ENCODE measurements around the gene OPRL1.

Gene OPRL1

GRCh38 chr20:64042054-64042781 is 37.7 kb upstream of the OPRL1 start:
- DNase-seq (ENCODE audit: low read depth) = no peak

- DNase-seq (ENCODE audit: low read depth) = no peak
Measured at GRCh38 chr20:64043768-64044167, 36.1 kb upstream of the OPRL1 start.

- DNase-seq (ENCODE audit: low read depth) = peak; percentile 51
Measured at GRCh38 chr20:64044484-64045247, 35.2 kb upstream of the OPRL1 start.

- DNase-seq (ENCODE audit: low read depth) = no peak
Measured at GRCh38 chr20:64045346-64046011, 34.4 kb upstream of the OPRL1 start.

GRCh38 chr20:64047046-64047389 is 32.9 kb upstream of the OPRL1 start:
- no peak for DNase-seq (ENCODE audit: low read depth)

DNA sequence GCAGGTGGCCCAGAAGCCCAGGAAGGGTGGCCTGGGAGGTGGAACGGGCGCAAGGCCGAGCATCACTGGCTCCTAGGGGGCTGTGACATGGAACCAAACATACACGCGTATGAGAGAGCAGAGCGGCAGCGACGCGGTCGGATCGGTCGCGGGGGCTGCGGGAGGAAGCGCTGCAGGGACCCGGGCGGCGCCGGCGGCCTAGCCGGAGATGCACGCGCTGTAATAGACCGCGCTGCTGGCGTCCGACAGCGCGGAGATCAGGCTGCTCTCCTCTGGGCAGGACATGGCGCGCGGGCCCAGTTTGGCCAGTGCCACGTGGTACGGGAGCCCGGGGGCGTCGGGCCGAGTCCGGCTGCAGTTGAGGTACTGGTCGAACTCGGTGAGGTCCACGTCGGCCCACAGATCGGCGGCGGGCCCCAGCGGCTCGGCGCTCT is 31.9 kb upstream of the OPRL1 start:
- no peak for DNase-seq (ENCODE audit: low read depth)

DNA sequence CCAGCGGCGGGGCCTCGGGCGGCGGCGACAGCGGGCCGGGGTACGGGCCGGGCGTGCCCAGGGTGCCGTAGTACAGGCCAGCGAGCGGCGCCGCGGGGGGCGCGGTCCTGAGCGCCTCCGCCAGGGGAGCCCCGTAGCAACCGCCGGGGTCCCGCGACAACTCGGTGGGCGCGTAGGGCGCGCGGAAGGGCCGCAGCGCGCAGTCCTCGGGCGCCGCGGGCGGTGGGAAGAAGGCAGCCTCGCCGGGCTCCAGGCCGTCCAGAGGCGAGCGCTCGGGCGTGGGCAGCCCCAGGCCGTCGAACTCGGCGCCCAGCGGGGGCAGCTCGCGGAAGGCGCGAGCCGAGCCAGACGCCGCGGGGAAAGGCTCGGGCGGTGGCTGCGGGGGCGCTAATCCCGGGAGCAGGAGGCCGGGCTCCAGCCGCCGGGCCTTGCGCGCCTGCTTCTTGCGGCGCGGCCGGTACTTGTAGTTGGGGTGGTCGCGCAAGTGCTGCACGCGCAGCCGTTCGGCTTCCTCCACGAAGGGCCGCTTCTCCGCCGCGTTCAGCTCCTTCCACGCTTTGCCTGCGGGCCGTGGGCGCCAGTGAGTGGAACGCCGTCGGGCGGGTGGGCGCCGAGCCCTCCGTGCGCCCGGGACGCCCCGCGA is 31.4 kb upstream of the OPRL1 start:
- DNase-seq (ENCODE audit: low read depth) = no peak

- no peak for DNase-seq (ENCODE audit: low read depth)
Measured at GRCh38 chr20:64049060-64049877, 30.6 kb upstream of the OPRL1 start, which contains the start of gene SOX18. SOX18 (minus strand) TSS chr20:64049639; CDS start chr20:64049516, 123 bp downstream.

- no peak for DNase-seq (ENCODE audit: low read depth)
Measured at GRCh38 chr20:64049878-64050260, 30.0 kb upstream of the OPRL1 start.

GRCh38 chr20:64050261-64051032 is 29.4 kb upstream of the OPRL1 start:
- DNase-seq (ENCODE audit: low read depth) = no peak

DNA sequence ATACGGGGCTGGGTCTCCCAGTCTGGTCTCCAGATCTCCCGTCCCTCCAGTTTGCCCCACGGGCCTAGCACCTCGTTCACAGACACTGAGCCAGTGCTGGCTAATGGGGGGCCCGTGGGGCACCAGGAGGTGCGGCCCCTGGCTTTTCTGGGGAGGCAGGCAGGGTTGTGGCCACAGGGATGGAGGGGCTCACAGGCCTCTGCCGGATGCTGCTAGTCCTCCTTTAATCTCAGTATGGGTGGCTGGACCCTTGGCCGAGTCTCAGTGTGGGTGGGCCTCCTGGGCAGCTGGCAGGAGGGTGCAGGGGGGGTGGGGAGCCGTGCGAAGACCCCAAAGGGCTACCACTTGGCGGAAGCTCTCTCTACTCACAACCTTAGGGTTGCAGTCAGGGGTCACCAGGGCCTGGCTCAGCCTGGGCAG is 28.8 kb upstream of the OPRL1 start:
- DNase-seq (ENCODE audit: low read depth) = no peak

GRCh38 chr20:64051561-64052325 is 28.1 kb upstream of the OPRL1 start:
- DNase-seq (ENCODE audit: low read depth) = no peak

DNA sequence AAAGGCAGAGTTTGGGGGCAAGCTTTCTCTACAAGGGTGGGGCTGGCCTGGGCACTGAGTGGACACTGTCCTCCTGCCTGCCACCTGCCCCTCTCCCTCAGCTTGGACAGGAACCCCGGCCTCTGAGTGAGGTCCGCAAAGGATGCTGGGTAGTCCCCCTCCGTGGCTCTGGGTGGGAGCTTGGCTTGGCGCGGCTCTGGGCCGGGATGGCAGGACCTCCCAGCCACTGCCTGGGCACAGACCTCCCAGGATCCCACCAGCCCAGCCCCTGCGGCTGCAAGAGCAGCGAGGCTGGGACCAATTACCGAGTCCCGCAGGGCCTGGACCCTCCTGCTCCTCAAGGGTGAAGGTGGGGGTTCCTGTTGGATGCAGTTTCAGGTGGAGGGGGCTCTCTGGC is 27.6 kb upstream of the OPRL1 start:
- DNase-seq (ENCODE audit: low read depth) = no peak

GRCh38 chr20:64052987-64053840 is 26.7 kb upstream of the OPRL1 start:
- DNase-seq (ENCODE audit: low read depth) = no peak

DNA sequence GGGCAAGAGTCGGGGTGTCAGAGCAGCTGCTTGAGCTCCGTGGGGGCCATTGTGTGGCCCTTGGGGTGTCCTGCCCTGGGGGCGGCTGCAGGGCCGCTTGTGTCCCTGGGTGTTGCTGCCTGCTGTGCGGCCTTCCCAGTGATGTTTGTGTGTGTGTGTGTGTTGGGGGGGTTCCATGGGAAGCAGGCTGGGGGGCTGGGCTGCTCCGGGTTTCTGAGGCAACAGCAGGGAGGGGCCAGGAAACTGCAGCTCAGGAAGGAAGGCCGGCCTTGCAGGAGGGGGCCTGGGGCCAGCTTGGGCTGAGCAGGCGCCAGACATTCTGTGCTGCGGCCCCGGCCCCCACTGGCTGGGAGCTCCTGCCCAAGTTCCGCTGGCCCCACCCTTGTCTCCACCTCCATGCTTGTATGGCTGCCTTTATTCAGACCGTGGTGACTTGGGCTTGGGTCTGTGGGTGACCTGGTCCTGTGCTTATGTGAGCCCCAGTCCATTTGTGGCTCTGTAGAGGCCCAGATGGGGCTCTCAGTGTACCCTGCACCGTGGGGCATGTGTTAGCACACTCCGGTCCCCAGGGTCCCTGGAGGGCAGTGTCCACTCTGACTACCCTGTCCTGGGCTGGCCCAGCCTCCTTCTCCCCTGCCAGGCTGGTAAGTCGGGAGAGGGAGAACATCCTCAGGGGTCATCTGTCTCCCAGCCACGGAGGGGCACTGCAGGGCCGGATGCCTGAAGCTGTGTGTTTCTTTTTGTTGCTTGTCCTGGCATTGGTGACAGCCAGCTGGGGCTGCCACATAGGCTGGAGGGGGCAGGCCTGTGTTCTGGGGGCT is 25.8 kb upstream of the OPRL1 start:
- no peak for DNase-seq (ENCODE audit: low read depth)

GRCh38 chr20:64055396-64055892 is 24.4 kb upstream of the OPRL1 start:
- no peak for DNase-seq (ENCODE audit: low read depth)

- no peak for DNase-seq (ENCODE audit: low read depth)
Measured at GRCh38 chr20:64055893-64056638, 23.8 kb upstream of the OPRL1 start.

GRCh38 chr20:64056639-64056888 is 23.3 kb upstream of the OPRL1 start:
- DNase-seq (ENCODE audit: low read depth) = no peak
